ENCODE measurements around the gene GCFC2. TPM values are rescaled to one million over a fixed set of nuclear protein-coding genes. Genes with fewer than 3 reads are reported as not detected.

Gene GCFC2
- total RNA-seq, 6 experiments from 2014 or later = 9.8 to 16.0 (median 13.0) TPM

- no peak overlapping the region for H3K4me3 Mint-ChIP-seq
- H3K4me1 Mint-ChIP-seq (ENCODE audit: low read depth) = peaks cover 25% of the 10 kb centered on the region
- peaks cover 16% of the 10 kb centered on the region for H3K36me3 Mint-ChIP-seq (ENCODE audit: low read depth)
- TF ChIP-seq, protein P1, sequence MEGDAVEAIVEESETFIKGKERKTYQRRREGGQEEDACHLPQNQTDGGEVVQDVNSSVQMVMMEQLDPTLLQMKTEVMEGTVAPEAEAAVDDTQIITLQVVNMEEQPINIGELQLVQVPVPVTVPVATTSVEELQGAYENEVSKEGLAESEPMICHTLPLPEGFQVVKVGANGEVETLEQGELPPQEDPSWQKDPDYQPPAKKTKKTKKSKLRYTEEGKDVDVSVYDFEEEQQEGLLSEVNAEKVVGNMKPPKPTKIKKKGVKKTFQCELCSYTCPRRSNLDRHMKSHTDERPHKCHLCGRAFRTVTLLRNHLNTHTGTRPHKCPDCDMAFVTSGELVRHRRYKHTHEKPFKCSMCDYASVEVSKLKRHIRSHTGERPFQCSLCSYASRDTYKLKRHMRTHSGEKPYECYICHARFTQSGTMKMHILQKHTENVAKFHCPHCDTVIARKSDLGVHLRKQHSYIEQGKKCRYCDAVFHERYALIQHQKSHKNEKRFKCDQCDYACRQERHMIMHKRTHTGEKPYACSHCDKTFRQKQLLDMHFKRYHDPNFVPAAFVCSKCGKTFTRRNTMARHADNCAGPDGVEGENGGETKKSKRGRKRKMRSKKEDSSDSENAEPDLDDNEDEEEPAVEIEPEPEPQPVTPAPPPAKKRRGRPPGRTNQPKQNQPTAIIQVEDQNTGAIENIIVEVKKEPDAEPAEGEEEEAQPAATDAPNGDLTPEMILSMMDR (IDR thresholded peaks at IDR 0.05) = no peak
- DNase-seq = no peak
- no peaks in the 10 kb centered on the region for H3K9me3 Mint-ChIP-seq
- H3K27ac Mint-ChIP-seq = no peak overlapping the region
- no peaks in the 10 kb centered on the region; the same call in none of the 2 replicates for H3K27me3 Mint-ChIP-seq (ENCODE audit: insufficient read depth)
Observed at GRCh38 chr2:75619956-75620740, 90.6 kb downstream of the GCFC2 start.

- Mint-ChIP-seq H3K4me1 (ENCODE audit: low read depth) (peaks cover 25% of the 10 kb centered on the region), H3K9me3 (no peaks in the 10 kb centered on the region)
Observed at GRCh38 chr2:75616933-75617332, 93.8 kb downstream of the GCFC2 start.

DNA sequence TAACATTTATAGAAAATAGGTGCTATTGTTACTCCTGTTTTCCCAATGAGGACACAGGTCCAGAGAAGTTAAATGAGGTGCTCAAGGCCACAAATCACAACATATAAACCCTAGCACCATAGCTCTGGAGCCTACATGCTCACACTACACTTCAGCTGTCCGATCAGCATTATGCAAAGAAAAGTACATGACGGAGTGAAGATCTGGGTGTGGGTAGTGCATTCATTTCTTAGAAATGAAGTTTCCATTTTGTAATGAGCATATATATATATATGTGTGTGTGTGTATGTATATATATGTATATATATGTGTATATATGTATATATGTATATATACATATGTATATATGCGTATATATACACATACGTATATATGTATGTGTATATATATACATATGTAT is 94.3 kb downstream of the GCFC2 start:
- no peak overlapping the region for H3K4me3 Mint-ChIP-seq
- peaks cover 25% of the 10 kb centered on the region for H3K4me1 Mint-ChIP-seq (ENCODE audit: low read depth)
- no peaks in the 10 kb centered on the region for H3K9me3 Mint-ChIP-seq
- no peak overlapping the region for H3K27ac Mint-ChIP-seq
- H3K36me3 Mint-ChIP-seq (ENCODE audit: low read depth) = peaks cover 12% of the 10 kb centered on the region
- no peak for DNase-seq
- TF ChIP-seq, protein P1 (IDR thresholded peaks at IDR 0.05) = no peak
- H3K27me3 Mint-ChIP-seq (ENCODE audit: insufficient read depth) = peaks cover 7% of the 10 kb centered on the region

More at GRCh38 chr2:75616933-75617332, 93.8 kb downstream of the GCFC2 start:
- no peak for DNase-seq
- peaks cover 6% of the 10 kb centered on the region for H3K27me3 Mint-ChIP-seq (ENCODE audit: insufficient read depth)
- H3K36me3 Mint-ChIP-seq (ENCODE audit: low read depth) = peaks cover 12% of the 10 kb centered on the region
- H3K4me3 Mint-ChIP-seq = no peak overlapping the region
- H3K27ac Mint-ChIP-seq = no peak overlapping the region
- TF ChIP-seq, protein P1 (IDR thresholded peaks at IDR 0.05) = no peak

- H3K27me3 Mint-ChIP-seq (ENCODE audit: insufficient read depth) = peaks cover 10% of the 10 kb centered on the region
- no peak overlapping the region for H3K4me3 Mint-ChIP-seq
- DNase-seq = no peak
- H3K36me3 Mint-ChIP-seq (ENCODE audit: low read depth) = peaks cover 12% of the 10 kb centered on the region
- TF ChIP-seq, protein P1 (IDR thresholded peaks at IDR 0.05) = no peak
- H3K9me3 Mint-ChIP-seq = no peaks in the 10 kb centered on the region
- H3K27ac Mint-ChIP-seq = no peak overlapping the region
- H3K4me1 Mint-ChIP-seq (ENCODE audit: low read depth) = peaks cover 12% of the 10 kb centered on the region
Observed at GRCh38 chr2:75614162-75614651, 96.5 kb downstream of the GCFC2 start.

DNA sequence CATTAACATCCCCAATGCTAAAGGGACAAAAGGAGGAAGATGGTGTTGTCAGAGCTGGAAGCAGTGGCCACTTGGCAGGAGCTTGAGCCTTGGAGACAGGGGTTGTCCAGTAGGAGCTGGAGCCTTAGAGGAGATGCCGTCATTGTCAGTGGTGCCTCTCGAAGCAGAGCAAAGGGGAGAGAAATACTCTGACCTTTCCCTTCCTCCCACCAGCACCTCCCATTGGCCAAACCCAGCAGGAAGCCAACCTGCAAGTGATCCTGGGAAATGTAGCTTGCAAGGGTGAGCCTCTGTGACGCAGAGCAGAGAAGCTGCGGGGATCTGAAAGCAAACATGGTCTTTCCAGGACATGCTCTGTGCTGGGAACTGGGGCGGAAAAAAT is 97.9 kb downstream of the GCFC2 start:
- Mint-ChIP-seq H3K36me3 (ENCODE audit: low read depth) (peaks cover 8% of the 10 kb centered on the region), H3K9me3 (no peaks in the 10 kb centered on the region), H3K27me3 (ENCODE audit: insufficient read depth) (peaks cover 10% of the 10 kb centered on the region), H3K4me1 (ENCODE audit: low read depth) (peaks cover 23% of the 10 kb centered on the region), H3K27ac (no peak overlapping the region), H3K4me3 (no peak overlapping the region)
- DNase-seq = no peak
- TF ChIP-seq, protein P1 (IDR thresholded peaks at IDR 0.05) = no peak

Other genes starting within 250 kb of the GCFC2 start
- 10 to 100 TPM; 61.7 to 75.2 (median 68.8) TPM for gene EVA1A, start 150.0 kb downstream of the GCFC2 start, total RNA-seq (2021; fragmentation: NEBNext Ultra II Directional; extraction: Animal tissue kit (Norgen Biotek cat#: 25700))
- 10 to 100 TPM; 61.0 to 66.1 (median 63.1) TPM for gene MRPL19, start 64.1 kb downstream of the GCFC2 start, total RNA-seq (2021; fragmentation: NEBNext Ultra II Directional; extraction: Animal tissue kit (Norgen Biotek cat#: 25700))

Measured in HFFc6 (cell line).